Ovary (tissue), 10 donors: ENCODE measurements around the gene LPGAT1. TPM values are rescaled to one million over a fixed set of nuclear protein-coding genes. Genes with fewer than 3 reads are reported as not detected.

Experiments used
- DNase-seq, 5 donors: peaks; one replicate each; pipeline ENCODE4 v3.0.0-alpha.2; 2019 to 2020
- H3K27ac ChIP-seq, 2 donors: fragments of 200-600 bp; one replicate each; pipeline versions ENCODE4 v1.5.1 to v1.8.0; 2019 to 2022
- H3K27me3 ChIP-seq: fragments of 200-600 bp; one replicate; pipeline ENCODE4 v1.8.0; 2022
- H3K36me3 ChIP-seq: fragments of 200-600 bp; sonication (generic); one replicate; pipeline ENCODE4 v1.5.1; 2019
- H3K4me1 ChIP-seq: one replicate; pipeline ENCODE4 v1.8.1; 2013; ENCODE audit warnings: mild to moderate bottlenecking, moderate library complexity; ENCODE audit not compliant: insufficient read depth
- H3K4me3 ChIP-seq: fragments of 200-600 bp; sonication (generic); one replicate; pipeline ENCODE4 v1.5.1; 2017
- H3K9me3 ChIP-seq, 2 donors: fragments of 200-600 bp in 1 of 2; sonication (generic) in 1 of 2; one replicate each; pipeline versions ENCODE4 v1.5.1 to v1.8.1; 2013 to 2019; ENCODE audit warnings: mild to moderate bottlenecking in 1 of 2, moderate library complexity in 1 of 2
- EP300 ChIP-seq: sonication (generic); formaldehyde crosslinking; IDR thresholded peaks from one replicate; pipeline ENCODE4 v1.6.1; 2017; ENCODE audit warnings: antibody characterized with exemption
- POLR2A ChIP-seq: fragments of 450-650 bp; IDR thresholded peaks from one replicate; pipeline ENCODE4 v1.6.1; 2017; ENCODE audit warnings: antibody characterized with exemption, mild to moderate bottlenecking, moderate library complexity
- WGBS, 3 donors: extraction: QIAGEN DNeasy Blood & Tissue Kit in 1 of 3; methylation state at CpG; one replicate each; pipeline versions ENCODE4 v1.1.5 to v1.1.7; 2013 to 2017; 5-methylcytosine and 5-hydroxymethylcytosine counted together
- intact Hi-C, 4 donors: fragments of 100-400 bp; cut with DNase I; formaldehyde crosslinking; loops; one replicate each; pipeline versions ENCODE4 v1.11.0 to v1.15.1; 2022 to 2023
- long read RNA-seq, 3 donors: library from polyadenylated mRNA in 2 of 3; unstranded in 2 of 3; transcript quantifications; one replicate each; pipeline ENCODE4 v2.0.0 and lab custom pipeline, GENCODE V29; 2021 to 2026
- polyA plus RNA-seq, 2 donors: library from polyadenylated mRNA; stranded (reverse); fragments of 200-250 nt in 1 of 2; fragments of 350-450 nt in 1 of 2; fragmentation: Illumina TruSeq in 1 of 2; extraction: RNeasy Lipid Tissue Mini Kit (QIAGEN cat#74804) in 1 of 2; gene quantifications; one replicate each; pipeline ENCODE4 v1.2.3, GENCODE V29; 2013 to 2014
- total RNA-seq, 7 donors: library from RNA; depleted of rRNA in 2 of 7; stranded (reverse); fragments of >200 nt in 2 of 7; fragmentation: NEBNext Ultra II Directional in 3 of 7; extraction: Animal tissue kit (Norgen Biotek cat#: 25700) in 3 of 7; gene quantifications; one replicate each; pipeline versions ENCODE4 v1.1.0 to v1.2.4, GENCODE V29; 2016 to 2023
- TF ChIP-seq, protein P1 (sequence below), 3 donors: fragments of 450-650 bp in 2 of 3; fragments of 200-600 bp in 1 of 3; IDR thresholded peaks; one replicate each; pipeline versions ENCODE4 v1.5.1 to v1.8.0; 2016 to 2022; ENCODE audit warnings: antibody characterized with exemption in 3 of 3, mild to moderate bottlenecking in 1 of 3
- donor health status: DM: no; HTN: no; CAD: no; lungs with moderate emphysema.
- donor health status: DM: no; HTN: no; CAD: no.
- donor health status: Bipolar disorder and iron deficiency.
- donor health status: DM: yes; HTN: yes; CAD: no.
- donor health status: DM: no; HTN: no; CAD: no.
- donor health status: DM: yes; HTN: yes; CAD: no.

The LPGAT1 gene, protein sequence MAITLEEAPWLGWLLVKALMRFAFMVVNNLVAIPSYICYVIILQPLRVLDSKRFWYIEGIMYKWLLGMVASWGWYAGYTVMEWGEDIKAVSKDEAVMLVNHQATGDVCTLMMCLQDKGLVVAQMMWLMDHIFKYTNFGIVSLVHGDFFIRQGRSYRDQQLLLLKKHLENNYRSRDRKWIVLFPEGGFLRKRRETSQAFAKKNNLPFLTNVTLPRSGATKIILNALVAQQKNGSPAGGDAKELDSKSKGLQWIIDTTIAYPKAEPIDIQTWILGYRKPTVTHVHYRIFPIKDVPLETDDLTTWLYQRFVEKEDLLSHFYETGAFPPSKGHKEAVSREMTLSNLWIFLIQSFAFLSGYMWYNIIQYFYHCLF
- 10 to 100 TPM; 19.8 to 32.7 (median 30.7) TPM for total RNA-seq
- 10 to 100 TPM in 1 of 2 donors, 1 to 10 TPM in 1; 6.3 to 12.8 TPM for polyA plus RNA-seq
- long read RNA-seq, donor 1, full-length matches to known transcripts = 1 of 6 reads
- long read RNA-seq, donor 1, partial matches to known transcripts = 0 of 6 reads
- long read RNA-seq, donor 1, other reads (novel, unspliced or antisense) = 5 of 6 reads
- long read RNA-seq, donor 2, full-length matches to known transcripts = 1 of 1 reads
- long read RNA-seq, donor 2, partial matches to known transcripts = 0 of 1 reads
- long read RNA-seq, donor 2, other reads (novel, unspliced or antisense) = 0 of 1 reads
- long read RNA-seq, donor 3, partial matches to known transcripts = 3 of 13 reads
- long read RNA-seq, donor 3, other reads (novel, unspliced or antisense) = 10 of 13 reads

DNA sequence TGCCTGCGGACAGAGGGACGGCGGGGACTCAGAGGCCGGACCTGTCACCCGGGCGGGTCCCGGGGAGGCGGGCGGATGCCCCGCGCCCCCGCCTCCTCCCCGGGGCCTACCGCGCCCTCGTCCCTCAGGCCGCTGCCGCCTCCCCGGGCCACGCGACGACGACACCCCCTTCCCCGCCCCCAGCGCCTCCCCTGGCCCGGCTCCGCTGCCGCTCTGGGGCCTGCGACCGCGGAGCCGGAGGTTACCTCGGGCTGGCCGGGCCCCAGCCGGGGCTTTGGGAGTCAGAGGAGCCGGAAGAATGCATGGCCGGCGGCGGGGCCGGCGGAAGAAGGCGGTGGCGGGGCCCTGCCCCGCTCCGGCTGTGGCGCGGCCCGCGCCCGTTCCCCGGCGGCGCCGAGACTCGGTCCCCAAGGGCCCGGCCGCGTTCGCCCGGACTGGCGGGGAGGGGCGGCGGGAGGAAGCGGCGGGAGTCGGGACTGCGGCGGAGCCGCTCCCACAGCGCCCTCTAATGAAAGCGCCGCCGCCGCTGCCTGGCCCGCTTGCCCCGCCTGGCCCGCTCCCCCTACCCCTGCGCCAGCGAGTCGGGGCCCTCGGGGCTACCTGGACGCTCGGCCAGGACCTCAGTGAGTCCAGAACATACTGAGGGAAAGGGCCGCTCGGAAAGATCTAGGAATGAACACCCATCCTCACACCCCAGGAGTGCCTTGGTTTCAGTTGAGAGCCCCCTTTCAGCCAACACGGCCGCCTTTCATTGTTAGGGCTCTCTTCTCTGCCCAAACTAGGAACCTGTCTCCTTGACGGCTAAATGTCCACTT, at the start of gene LPGAT1:
LPGAT1 (minus strand) TSS at position 436 of the 815 bp plus-strand sequence. CDS start 1,467 bp downstream, outside the sequence.
- Histone ChIP-seq H3K4me3 (peak within 1 kb of the TSS; percentile 77), H3K36me3 (no peaks in the 10 kb centered on the region), H3K27me3 (no peaks in the 10 kb centered on the region), H3K9me3 (no peaks in the 10 kb centered on the region), H3K27ac (peak within 1 kb of the TSS; percentile 81 to 94), H3K4me1 (peaks cover 3% of the 10 kb centered on the region)
- TF ChIP-seq EP300 (no peak), POLR2A (no peak)
- TF ChIP-seq, protein P1, sequence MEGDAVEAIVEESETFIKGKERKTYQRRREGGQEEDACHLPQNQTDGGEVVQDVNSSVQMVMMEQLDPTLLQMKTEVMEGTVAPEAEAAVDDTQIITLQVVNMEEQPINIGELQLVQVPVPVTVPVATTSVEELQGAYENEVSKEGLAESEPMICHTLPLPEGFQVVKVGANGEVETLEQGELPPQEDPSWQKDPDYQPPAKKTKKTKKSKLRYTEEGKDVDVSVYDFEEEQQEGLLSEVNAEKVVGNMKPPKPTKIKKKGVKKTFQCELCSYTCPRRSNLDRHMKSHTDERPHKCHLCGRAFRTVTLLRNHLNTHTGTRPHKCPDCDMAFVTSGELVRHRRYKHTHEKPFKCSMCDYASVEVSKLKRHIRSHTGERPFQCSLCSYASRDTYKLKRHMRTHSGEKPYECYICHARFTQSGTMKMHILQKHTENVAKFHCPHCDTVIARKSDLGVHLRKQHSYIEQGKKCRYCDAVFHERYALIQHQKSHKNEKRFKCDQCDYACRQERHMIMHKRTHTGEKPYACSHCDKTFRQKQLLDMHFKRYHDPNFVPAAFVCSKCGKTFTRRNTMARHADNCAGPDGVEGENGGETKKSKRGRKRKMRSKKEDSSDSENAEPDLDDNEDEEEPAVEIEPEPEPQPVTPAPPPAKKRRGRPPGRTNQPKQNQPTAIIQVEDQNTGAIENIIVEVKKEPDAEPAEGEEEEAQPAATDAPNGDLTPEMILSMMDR (IDR thresholded peaks at IDR 0.05) = peak; percentile 57 to 66 (median 65)
- intact Hi-C loops = loop anchor here in 3 of 4 donors (10.0 kb wide), 3 partner anchors 126 to 146 kb away; no protein-coding TSS in a partner anchor
- peak; percentile 71 to 85 (median 80) for DNase-seq
- 0 to 2% (median 1%) methylated on average over 49 to 88 of the region's 88 CpGs for WGBS, 3 donors

DNA sequence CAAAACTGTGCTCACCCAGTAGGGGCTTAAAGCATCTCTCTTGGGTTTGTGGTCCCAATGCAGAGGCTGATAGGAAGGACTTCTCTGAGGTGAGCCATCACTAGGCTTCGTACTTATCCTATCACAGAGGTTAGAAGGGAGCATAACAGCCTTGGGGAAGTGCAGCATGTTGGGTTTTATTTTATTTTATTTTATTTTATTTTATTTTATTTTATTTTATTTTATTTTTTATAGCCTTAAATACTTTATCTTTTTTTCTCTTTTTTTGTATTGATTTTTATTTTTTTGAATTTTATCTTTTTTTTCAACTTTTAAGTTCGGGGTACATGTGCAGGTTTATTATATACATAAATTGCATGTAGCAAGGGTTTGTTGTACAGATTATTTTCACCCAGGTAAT, 48.9 kb upstream of the LPGAT1 start:
- intact Hi-C loops = no loop called here
- Histone ChIP-seq H3K4me3 (no peak overlapping the region), H3K4me1 (no peaks in the 10 kb centered on the region), H3K27ac (no peak overlapping the region), H3K36me3 (no peaks in the 10 kb centered on the region), H3K27me3 (no peaks in the 10 kb centered on the region), H3K9me3 (no peaks in the 10 kb centered on the region)
- TF ChIP-seq, protein P1 (IDR thresholded peaks at IDR 0.05) = no peak
- TF ChIP-seq POLR2A (no peak), EP300 (no peak)
- DNase-seq = no peak
- 89 to 95% (median 94%) methylated on average over 2 of the region's 2 CpGs for WGBS, 3 donors

DNA sequence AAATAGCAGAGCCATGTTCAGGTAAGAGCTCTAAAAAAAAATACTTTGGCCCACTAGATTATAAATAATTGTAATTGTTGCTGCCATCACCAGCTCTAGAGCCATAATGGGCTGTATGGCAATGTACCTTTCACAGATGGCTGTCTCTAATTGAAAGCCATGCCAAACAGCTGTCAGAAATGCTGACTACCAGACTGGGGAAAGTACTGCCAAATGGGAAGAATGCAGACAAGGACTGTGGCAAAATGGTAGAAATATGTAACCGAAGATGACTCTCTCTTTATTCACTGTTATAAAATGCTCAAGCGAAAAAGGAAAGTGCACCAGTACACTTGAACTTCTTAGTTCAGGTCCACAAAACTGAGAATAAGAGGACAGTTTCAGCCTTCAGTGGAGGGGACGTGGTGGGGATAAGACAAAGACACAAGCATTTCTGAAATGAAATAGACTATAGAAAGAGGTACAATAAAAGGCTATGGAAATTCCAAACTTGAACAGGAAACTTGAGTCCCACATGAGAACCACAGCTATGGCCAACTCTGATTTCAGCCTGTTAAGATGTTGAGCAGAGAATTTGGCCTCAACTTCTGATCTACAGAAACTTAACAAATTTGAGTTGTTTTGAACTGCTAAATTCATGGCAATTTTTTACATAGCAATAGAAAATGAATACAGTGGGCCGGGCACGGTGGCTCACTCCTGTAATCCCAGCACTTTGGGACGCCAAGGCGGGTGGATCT, 46.5 kb upstream of the LPGAT1 start:
- TF ChIP-seq, protein P1 (IDR thresholded peaks at IDR 0.05) = no peak
- TF ChIP-seq EP300 (no peak), POLR2A (no peak)
- intact Hi-C loops = no loop called here
- Histone ChIP-seq H3K36me3 (no peaks in the 10 kb centered on the region), H3K9me3 (no peaks in the 10 kb centered on the region), H3K4me1 (no peaks in the 10 kb centered on the region), H3K27ac (no peak overlapping the region), H3K4me3 (no peak overlapping the region), H3K27me3 (no peaks in the 10 kb centered on the region)
- no peak for DNase-seq
- WGBS, 3 donors = 91 to 94% (median 92%) methylated on average over 7 of the region's 7 CpGs
